ENCODE data around the gene ZNF23. TPM values are rescaled to one million over a fixed set of nuclear protein-coding genes. Genes with fewer than 3 reads are reported as not detected.

The ZNF23 gene
- total RNA-seq, 1 experiment from 2014 or later: 13.7 TPM

GRCh38 chr16:71426880-71427615, 35.0 kb downstream of the ZNF23 start:
- Mint-ChIP-seq H3K4me3 (ENCODE audit: unreplicated experiment) (no peak overlapping the region), H3K27ac (ENCODE audit: low read depth, unreplicated experiment) (no peak overlapping the region), H3K27me3 (ENCODE audit: insufficient read depth, unreplicated experiment) (peaks cover 14% of the 10 kb centered on the region), H3K4me1 (ENCODE audit: insufficient read depth, unreplicated experiment) (no peaks in the 10 kb centered on the region), H3K36me3 (ENCODE audit: insufficient read depth, unreplicated experiment) (peaks cover 9% of the 10 kb centered on the region), H3K9me3 (ENCODE audit: unreplicated experiment) (no peaks in the 10 kb centered on the region)
- DNase-seq (ENCODE audit: unreplicated experiment): no peak
- POLR2A ChIA-PET: no interaction called here
- CTCF ChIA-PET: interaction anchor here (0.7 to 1.1 kb wide), 3 partner anchors 14 to 72 kb away, joined by 3 to 4 read pairs (median 3); no protein-coding TSS in a partner anchor
- no TSS peak for BruUV-seq (replicated peaks)
- intact Hi-C loops (cut with micrococcal nuclease): no loop called here
- TF ChIP-seq CTCF (IDR thresholded peaks at IDR 0.05; ENCODE audit: unreplicated experiment): no peak

GRCh38 chr16:71426069-71426879, 35.8 kb downstream of the ZNF23 start:
- no peak for DNase-seq (ENCODE audit: unreplicated experiment)
- Mint-ChIP-seq H3K27me3 (ENCODE audit: insufficient read depth, unreplicated experiment) (peaks cover 14% of the 10 kb centered on the region), H3K27ac (ENCODE audit: low read depth, unreplicated experiment) (no peak overlapping the region), H3K9me3 (ENCODE audit: unreplicated experiment) (peaks cover 3% of the 10 kb centered on the region), H3K4me1 (ENCODE audit: insufficient read depth, unreplicated experiment) (no peaks in the 10 kb centered on the region), H3K36me3 (ENCODE audit: insufficient read depth, unreplicated experiment) (peaks cover 9% of the 10 kb centered on the region), H3K4me3 (ENCODE audit: unreplicated experiment) (no peak overlapping the region)
- intact Hi-C loops (cut with micrococcal nuclease): no loop called here
- TF ChIP-seq CTCF (IDR thresholded peaks at IDR 0.05; ENCODE audit: unreplicated experiment): no peak
- POLR2A ChIA-PET: no interaction called here
- no TSS peak for BruUV-seq (replicated peaks)
- CTCF ChIA-PET: interaction anchor here (1.1 kb wide), 2 partner anchors 13 to 73 kb away, joined by 3 to 4 read pairs; no protein-coding TSS in a partner anchor

- H3K4me3 Mint-ChIP-seq (ENCODE audit: unreplicated experiment): no peak overlapping the region
- intact Hi-C loops (cut with micrococcal nuclease): no loop called here
- ChIA-PET POLR2A (no interaction called here), CTCF (no interaction called here)
- H3K36me3 Mint-ChIP-seq (ENCODE audit: insufficient read depth, unreplicated experiment): peaks cover 9% of the 10 kb centered on the region
- no peak for TF ChIP-seq CTCF (IDR thresholded peaks at IDR 0.05; ENCODE audit: unreplicated experiment)
- H3K27me3 Mint-ChIP-seq (ENCODE audit: insufficient read depth, unreplicated experiment): peaks cover 14% of the 10 kb centered on the region
- DNase-seq (ENCODE audit: unreplicated experiment): no peak
- BruUV-seq (replicated peaks): no TSS peak
- no peak overlapping the region for H3K27ac Mint-ChIP-seq (ENCODE audit: low read depth, unreplicated experiment)
- no peaks in the 10 kb centered on the region for H3K4me1 Mint-ChIP-seq (ENCODE audit: insufficient read depth, unreplicated experiment)
- peaks cover 8% of the 10 kb centered on the region for H3K9me3 Mint-ChIP-seq (ENCODE audit: unreplicated experiment)
These were observed 36.3 kb downstream of the ZNF23 start for GRCh38 chr16:71425746-71426068.

GRCh38 chr16:71424626-71425025, 37.4 kb downstream of the ZNF23 start:
- intact Hi-C loops (cut with micrococcal nuclease): no loop called here
- DNase-seq (ENCODE audit: unreplicated experiment): no peak
- ChIA-PET POLR2A (no interaction called here), CTCF (no interaction called here)
- H3K36me3 Mint-ChIP-seq (ENCODE audit: insufficient read depth, unreplicated experiment): peaks cover 9% of the 10 kb centered on the region
- H3K4me1 Mint-ChIP-seq (ENCODE audit: insufficient read depth, unreplicated experiment): no peaks in the 10 kb centered on the region
- no peak for TF ChIP-seq CTCF (IDR thresholded peaks at IDR 0.05; ENCODE audit: unreplicated experiment)
- H3K4me3 Mint-ChIP-seq (ENCODE audit: unreplicated experiment): no peak overlapping the region
- H3K27me3 Mint-ChIP-seq (ENCODE audit: insufficient read depth, unreplicated experiment): peaks cover 14% of the 10 kb centered on the region
- no peak overlapping the region for H3K27ac Mint-ChIP-seq (ENCODE audit: low read depth, unreplicated experiment)
- H3K9me3 Mint-ChIP-seq (ENCODE audit: unreplicated experiment): peaks cover 12% of the 10 kb centered on the region
- BruUV-seq (replicated peaks): no TSS peak

Data from MCF 10A (cell line).